ACHN (cell line): ENCODE results near the gene FGF18.

Experiments
- DNase-seq: peaks from one replicate; pipeline ENCODE4 v3.0.0-alpha.2; 2015
- in situ Hi-C: cut with HindIII; loops from 2 replicates; pipeline ENCODE4 v1.10.0; 2017; ENCODE audit warnings: low sequenced_read_pairs, low pct_ligation_motif_present, low pct_unique_long_range_greater_than_20kb

FGF18 gene

GRCh38 chr5:171505473-171506043 lies 86.1 kb downstream of the FGF18 start:
- DNase-seq = no peak
- in situ Hi-C loops = no loop called here

- in situ Hi-C loops = no loop called here
- no peak for DNase-seq
Observed at GRCh38 chr5:171506951-171507350, 87.5 kb downstream of the FGF18 start.
